Activated naive CD4-positive, alpha-beta T cell (primary cell): ENCODE data around the gene CCNG1.

Experiments used
- DNase-seq, 4 experiments: peaks; one replicate each; lab custom pipeline; 2025; lab: John Stamatoyannopoulos, UW

CCNG1 gene

GRCh38 chr5:163489055-163489744 lies 51.8 kb downstream of the CCNG1 start:
- no peak for DNase-seq

- no peak for DNase-seq
Measured at GRCh38 chr5:163489745-163490075, 52.3 kb downstream of the CCNG1 start.
